NCI-H2196 treated with DMSO at 0.1 percent for 48 hours (cell line): ENCODE measurements around the gene NALCN.

Source experiments
- DNase-seq: peaks from one replicate; lab custom pipeline; 2025; ENCODE audit not compliant: unreplicated experiment; lab: John Stamatoyannopoulos, UW

NALCN gene

GRCh38 chr13:101211261-101211660, 205.0 kb downstream of the NALCN start:
- DNase-seq, result no peak

- no peak for DNase-seq
These were observed 205.5 kb downstream of the NALCN start for GRCh38 chr13:101210774-101211173.

GRCh38 chr13:101209206-101209893, 207.0 kb downstream of the NALCN start:
- no peak for DNase-seq

- no peak for DNase-seq
These were observed 210.9 kb downstream of the NALCN start for GRCh38 chr13:101205408-101205807.

GRCh38 chr13:101204270-101205020, 211.9 kb downstream of the NALCN start:
- no peak for DNase-seq

- no peak for DNase-seq
These were observed 213.7 kb downstream of the NALCN start for GRCh38 chr13:101202590-101202989.

- no peak for DNase-seq
These were observed 225.3 kb downstream of the NALCN start for GRCh38 chr13:101190976-101191375.

- no peak for DNase-seq
These were observed 226.0 kb downstream of the NALCN start for GRCh38 chr13:101190337-101190736.

- no peak for DNase-seq
These were observed 230.7 kb downstream of the NALCN start for GRCh38 chr13:101185606-101186005.

GRCh38 chr13:101181076-101181685, 235.1 kb downstream of the NALCN start:
- no peak for DNase-seq

GRCh38 chr13:101179021-101179420, 237.3 kb downstream of the NALCN start:
- no peak for DNase-seq

- no peak for DNase-seq
These were observed 237.9 kb downstream of the NALCN start for GRCh38 chr13:101178406-101178805.

GRCh38 chr13:101170306-101170705, 246.0 kb downstream of the NALCN start:
- no peak for DNase-seq

- no peak for DNase-seq
These were observed 259.0 kb downstream of the NALCN start for GRCh38 chr13:101157261-101157660.

- no peak for DNase-seq
These were observed 260.4 kb downstream of the NALCN start for GRCh38 chr13:101155920-101156319.

GRCh38 chr13:101152184-101152583, 264.1 kb downstream of the NALCN start:
- DNase-seq, result no peak

- no peak for DNase-seq
These were observed 265.3 kb downstream of the NALCN start for GRCh38 chr13:101150998-101151397.

- no peak for DNase-seq
These were observed 266.4 kb downstream of the NALCN start for GRCh38 chr13:101149735-101150384.

- DNase-seq, result no peak
These were observed 270.0 kb downstream of the NALCN start for GRCh38 chr13:101146101-101146898.

- no peak for DNase-seq
These were observed 271.4 kb downstream of the NALCN start for GRCh38 chr13:101144808-101145419.
